HG03520 (cell line): Measurements from ENCODE around the gene SLC50A1.

Experiments used
- ATAC-seq: cut with Tn5 transposase; IDR thresholded peaks from one replicate; pipeline ENCODE4 v1.9.1; 2021; ENCODE audit warnings: mild to moderate bottlenecking, moderate library complexity; ENCODE audit not compliant: unreplicated experiment

The SLC50A1 gene

GRCh38 chr1:155135415-155136028, at the start of gene SLC50A1:
Gene SLC50A1, plus strand, starts transcription at chr1:155135852. Its CDS starts 60 bp downstream, at chr1:155135912.
- ATAC-seq = peak; percentile 73

- no peak for ATAC-seq
Measured at GRCh38 chr1:155086128-155086741, 49.4 kb upstream of the SLC50A1 start.

GRCh38 chr1:155086856-155087535, 48.7 kb upstream of the SLC50A1 start:
- no peak for ATAC-seq

GRCh38 chr1:155091071-155092051, 44.3 kb upstream of the SLC50A1 start:
- ATAC-seq = no peak

- no peak for ATAC-seq
Measured at GRCh38 chr1:155092131-155092530, 43.5 kb upstream of the SLC50A1 start.

- ATAC-seq = no peak
Measured at GRCh38 chr1:155092641-155093040, 43.0 kb upstream of the SLC50A1 start.

GRCh38 chr1:155093911-155094621, 41.6 kb upstream of the SLC50A1 start:
- no peak for ATAC-seq

GRCh38 chr1:155094622-155094948, 41.1 kb upstream of the SLC50A1 start:
- no peak for ATAC-seq

GRCh38 chr1:155099331-155099730, 36.3 kb upstream of the SLC50A1 start:
- ATAC-seq = no peak

- ATAC-seq = no peak
Measured at GRCh38 chr1:155103325-155103724, 32.3 kb upstream of the SLC50A1 start.

GRCh38 chr1:155104605-155105534, 30.8 kb upstream of the SLC50A1 start:
- no peak for ATAC-seq

GRCh38 chr1:155105604-155106011, 30.0 kb upstream of the SLC50A1 start:
- no peak for ATAC-seq

GRCh38 chr1:155106862-155107261, 28.8 kb upstream of the SLC50A1 start:
- no peak for ATAC-seq

- ATAC-seq = no peak
Measured at GRCh38 chr1:155107309-155108264, 28.1 kb upstream of the SLC50A1 start.

GRCh38 chr1:155108296-155108695, 27.4 kb upstream of the SLC50A1 start:
- no peak for ATAC-seq

- no peak for ATAC-seq
Measured at GRCh38 chr1:155110381-155110780, 25.3 kb upstream of the SLC50A1 start.

GRCh38 chr1:155110826-155111225, 24.8 kb upstream of the SLC50A1 start:
- ATAC-seq = no peak

GRCh38 chr1:155113450-155113980, 22.1 kb upstream of the SLC50A1 start:
- ATAC-seq = no peak
